DMS79 (cell line): ENCODE results near the gene RUFY1.

Source experiments
- DNase-seq: peaks from one replicate; lab custom pipeline; 2025; lab: John Stamatoyannopoulos, UW

Gene RUFY1

GRCh38 chr5:179605026-179605833, 54.9 kb downstream of the RUFY1 start:
- no peak for DNase-seq

GRCh38 chr5:179606071-179606909, 55.9 kb downstream of the RUFY1 start:
- DNase-seq, result no peak

GRCh38 chr5:179606910-179607159, 56.5 kb downstream of the RUFY1 start:
- no peak for DNase-seq

- DNase-seq, result no peak
Observed at GRCh38 chr5:179607160-179607931, 57.0 kb downstream of the RUFY1 start.

- DNase-seq, result no peak
Observed at GRCh38 chr5:179608131-179608581, 57.8 kb downstream of the RUFY1 start.

GRCh38 chr5:179609834-179610108, 59.4 kb downstream of the RUFY1 start:
- DNase-seq, result no peak

GRCh38 chr5:179610109-179610902, 60.0 kb downstream of the RUFY1 start:
- no peak for DNase-seq

- DNase-seq, result no peak
Observed at GRCh38 chr5:179610903-179611265, 60.5 kb downstream of the RUFY1 start.

- no peak for DNase-seq
Observed at GRCh38 chr5:179612577-179613459, 62.5 kb downstream of the RUFY1 start.

- DNase-seq, result no peak
Observed at GRCh38 chr5:179613460-179614071, 63.2 kb downstream of the RUFY1 start.

- DNase-seq, result no peak
Observed at GRCh38 chr5:179614745-179615144, 64.4 kb downstream of the RUFY1 start.

- no peak for DNase-seq
Observed at GRCh38 chr5:179615203-179615602, 64.8 kb downstream of the RUFY1 start.

GRCh38 chr5:179616002-179616594, 65.7 kb downstream of the RUFY1 start:
- DNase-seq, result no peak

- no peak for DNase-seq
Observed at GRCh38 chr5:179617930-179618329, 67.6 kb downstream of the RUFY1 start.

GRCh38 chr5:179618923-179619554, 68.7 kb downstream of the RUFY1 start:
- no peak for DNase-seq

- DNase-seq, result no peak
Observed at GRCh38 chr5:179619776-179620175, 69.4 kb downstream of the RUFY1 start.

- DNase-seq, result no peak
Observed at GRCh38 chr5:179620293-179620692, 69.9 kb downstream of the RUFY1 start.

GRCh38 chr5:179620703-179621350, 70.5 kb downstream of the RUFY1 start:
- DNase-seq, result no peak

- no peak for DNase-seq
Observed at GRCh38 chr5:179621551-179622214, 71.3 kb downstream of the RUFY1 start.
